Trophoblast cell (in vitro differentiated cells and primary cell): Measurements from ENCODE around the gene RBM18.

Source experiments
- DNase-seq, 2 donors: peaks; one replicate each; pipeline ENCODE4 v3.0.0-alpha.2; 2016
- H2AFZ ChIP-seq: 2 replicates; pipeline ENCODE4 v1.6.1; 2013; ENCODE audit warnings: low read length, moderate library complexity, mild to moderate bottlenecking; ENCODE audit not compliant: insufficient read depth, poor library complexity
- H2AK5ac ChIP-seq: 2 replicates; pipeline ENCODE4 v1.6.1; 2013; ENCODE audit warnings: mild to moderate bottlenecking, low read length
- H2BK120ac ChIP-seq: 2 replicates; pipeline ENCODE4 v1.6.1; 2013; ENCODE audit warnings: low read length, mild to moderate bottlenecking, moderate library complexity; ENCODE audit not compliant: insufficient read depth, poor library complexity
- H2BK12ac ChIP-seq: 2 replicates; pipeline ENCODE4 v1.6.1; 2013; ENCODE audit warnings: mild to moderate bottlenecking, low read length, moderate library complexity
- H2BK5ac ChIP-seq: 2 replicates; pipeline ENCODE4 v1.6.1; 2013; ENCODE audit warnings: low read length, low read depth, moderate library complexity, mild to moderate bottlenecking; ENCODE audit not compliant: poor library complexity
- H3K14ac ChIP-seq: 2 replicates; pipeline ENCODE4 v1.6.1; 2013; ENCODE audit warnings: mild to moderate bottlenecking, low read length
- H3K18ac ChIP-seq: 2 replicates; pipeline ENCODE4 v1.6.1; 2013; ENCODE audit warnings: mild to moderate bottlenecking, low read length
- H3K23ac ChIP-seq: 2 replicates; pipeline ENCODE4 v1.6.1; 2013; ENCODE audit warnings: low read length
- H3K27ac ChIP-seq: 2 replicates; pipeline ENCODE4 v1.5.1; 2013; ENCODE audit warnings: low read depth, mild to moderate bottlenecking, inconsistent platforms, low read length, moderate library complexity
- H3K27me3 ChIP-seq: 2 replicates; pipeline ENCODE4 v1.6.1; 2013; ENCODE audit warnings: inconsistent platforms, mild to moderate bottlenecking, low read length, moderate library complexity; ENCODE audit not compliant: insufficient read depth
- H3K36me3 ChIP-seq, 2 experiments: 1 replicate in 1 of 2; 2 replicates in 1 of 2; pipeline ENCODE4 v1.6.1; 2013; ENCODE audit warnings: low read length in 2 of 2, mild to moderate bottlenecking in 2 of 2, moderate library complexity in 1 of 2; ENCODE audit not compliant: insufficient read depth in 2 of 2, control insufficient read depth in 1 of 2
- H3K4ac ChIP-seq: 2 replicates; pipeline ENCODE4 v1.6.1; 2013; ENCODE audit warnings: low read depth, mild to moderate bottlenecking, low read length, moderate library complexity
- H3K4me1 ChIP-seq, 2 experiments: 1 replicate in 1 of 2; 2 replicates in 1 of 2; pipeline ENCODE4 v1.6.1; 2013; ENCODE audit warnings: low read length in 2 of 2, mild to moderate bottlenecking in 2 of 2, moderate library complexity in 1 of 2; ENCODE audit not compliant: insufficient read depth in 2 of 2, control insufficient read depth in 1 of 2
- H3K4me2 ChIP-seq: 2 replicates; pipeline ENCODE4 v1.6.1; 2013; ENCODE audit warnings: inconsistent platforms, mild to moderate bottlenecking, low read length, moderate library complexity
- H3K4me3 ChIP-seq: 2 replicates; pipeline ENCODE4 v1.5.1; 2013; ENCODE audit warnings: mild to moderate bottlenecking, low read depth, low read length, inconsistent platforms
- H3K79me1 ChIP-seq: one replicate; pipeline ENCODE4 v1.6.1; 2013; ENCODE audit warnings: low read length
- H3K79me2 ChIP-seq: 2 replicates; pipeline ENCODE4 v1.6.1; 2013; ENCODE audit warnings: low read length, mild to moderate bottlenecking; ENCODE audit not compliant: control insufficient read depth, insufficient read depth, poor library complexity
- H3K9ac ChIP-seq: 2 replicates; pipeline ENCODE4 v1.6.1; 2013; ENCODE audit warnings: mild to moderate bottlenecking, low read length
- H3K9me3 ChIP-seq: 2 replicates; pipeline ENCODE4 v1.6.1; 2013; ENCODE audit warnings: low read depth, mild to moderate bottlenecking, control low read depth, inconsistent platforms, low read length; ENCODE audit not compliant: insufficient read depth
- H4K12ac ChIP-seq: 2 replicates; pipeline ENCODE4 v1.6.1; 2013; ENCODE audit warnings: low read depth, mild to moderate bottlenecking, low read length, moderate library complexity
- H4K8ac ChIP-seq: 2 replicates; pipeline ENCODE4 v1.6.1; 2013; ENCODE audit warnings: low read depth, mild to moderate bottlenecking, low read length, moderate library complexity
- H4K91ac ChIP-seq: one replicate; pipeline ENCODE4 v1.6.1; 2013; ENCODE audit warnings: low read depth, mild to moderate bottlenecking, low read length, moderate library complexity
- WGBS: extraction: QIAGEN DNeasy Blood & Tissue Kit; methylation state at CpG from one replicate; pipeline ENCODE4 v1.1.7; 2013; ENCODE audit warnings: missing lambda C conversion rate; ENCODE audit not compliant: insufficient read length, insufficient coverage; ENCODE audit errors: extremely low coverage; 5-methylcytosine and 5-hydroxymethylcytosine counted together

RBM18 gene

GRCh38 chr9:122265149-122265915 is 692 bp upstream of the RBM18 start:
- H4K8ac ChIP-seq: peak overlapping the region; percentile 89
- H3K23ac ChIP-seq: no peak overlapping the region
- peak overlapping the region; percentile 20 for H3K4ac ChIP-seq
- peak; percentile 40 to 62 for DNase-seq
- peak overlapping the region; percentile 86 for H2AFZ ChIP-seq
- peaks cover 0 to 2% of the 10 kb centered on the region in 2 experiments for H3K36me3 ChIP-seq
- peaks cover 10% of the 10 kb centered on the region for H3K79me1 ChIP-seq
- H3K14ac ChIP-seq: no peak overlapping the region
- peak overlapping the region; percentile 90 for H3K27ac ChIP-seq
- H3K4me1 ChIP-seq: no peaks in the 10 kb centered on the region
- no peaks in the 10 kb centered on the region for H3K27me3 ChIP-seq
- no peak overlapping the region for H3K18ac ChIP-seq
- H2BK120ac ChIP-seq: no peak overlapping the region
- H3K4me2 ChIP-seq: peak overlapping the region; percentile 82
- no peak overlapping the region for H2BK5ac ChIP-seq
- H3K4me3 ChIP-seq: peak overlapping the region; percentile 80
- no peak overlapping the region for H2BK12ac ChIP-seq
- peak overlapping the region; percentile 86 for H3K9ac ChIP-seq
- H4K12ac ChIP-seq: peak overlapping the region; percentile 83
- no peaks in the 10 kb centered on the region for H3K9me3 ChIP-seq
- H4K91ac ChIP-seq: peak overlapping the region; percentile 63
- no peak overlapping the region for H2AK5ac ChIP-seq
- no CpG with 5 or more reads among the region's 17 CpGs for WGBS
- peaks cover 3% of the 10 kb centered on the region for H3K79me2 ChIP-seq

- Histone ChIP-seq H3K23ac (no peak overlapping the region), H3K9me3 (no peaks in the 10 kb centered on the region), H3K14ac (no peak overlapping the region), H4K12ac (no peak overlapping the region), H4K91ac (peak overlapping the region; percentile 39), H3K79me2 (peaks cover 3% of the 10 kb centered on the region), H3K4me3 (peak overlapping the region; percentile 80), H3K27me3 (no peaks in the 10 kb centered on the region), H3K27ac (no peak overlapping the region), H3K9ac (peak overlapping the region; percentile 84), H4K8ac (peak overlapping the region; percentile 58), H3K4ac (peak overlapping the region; percentile 56), H3K18ac (no peak overlapping the region), H3K36me3 (peaks cover 5% of the 10 kb centered on the region in 2 experiments), H3K79me1 (peaks cover 10% of the 10 kb centered on the region), H2AK5ac (no peak overlapping the region), H3K4me1 (no peaks in the 10 kb centered on the region), H2BK5ac (no peak overlapping the region), H2BK120ac (no peak overlapping the region), H2BK12ac (no peak overlapping the region), H3K4me2 (peak overlapping the region; percentile 82), H2AFZ (no peak overlapping the region)
- no CpG with 5 or more reads among the region's 13 CpGs for WGBS
- peak in 1 of 2 donors; percentile 10 for DNase-seq
Observed at GRCh38 chr9:122263699-122264349, 816 bp downstream of the RBM18 start.

- H3K9ac ChIP-seq: no peak overlapping the region
- WGBS: no CpG with 5 or more reads among the region's 1 CpG
- H2BK12ac ChIP-seq: no peak overlapping the region
- H3K79me2 ChIP-seq: peaks cover 3% of the 10 kb centered on the region
- H2BK5ac ChIP-seq: no peak overlapping the region
- H3K27me3 ChIP-seq: no peaks in the 10 kb centered on the region
- no peak overlapping the region for H3K4me2 ChIP-seq
- peaks cover 10% of the 10 kb centered on the region for H3K79me1 ChIP-seq
- no peak overlapping the region for H4K8ac ChIP-seq
- no peak overlapping the region for H2AK5ac ChIP-seq
- no peak overlapping the region for H2BK120ac ChIP-seq
- H3K36me3 ChIP-seq: peaks cover 5 to 9% of the 10 kb centered on the region in 2 experiments
- no peak overlapping the region for H3K23ac ChIP-seq
- no peak overlapping the region for H4K12ac ChIP-seq
- no peak overlapping the region for H3K4ac ChIP-seq
- H3K18ac ChIP-seq: no peak overlapping the region
- no peaks in the 10 kb centered on the region for H3K4me1 ChIP-seq
- no peak for DNase-seq
- H3K14ac ChIP-seq: no peak overlapping the region
- H4K91ac ChIP-seq: no peak overlapping the region
- no peaks in the 10 kb centered on the region for H3K9me3 ChIP-seq
- H3K4me3 ChIP-seq: no peak overlapping the region
- no peak overlapping the region for H3K27ac ChIP-seq
- H2AFZ ChIP-seq: no peak overlapping the region
Observed at GRCh38 chr9:122262073-122262472, 2.6 kb downstream of the RBM18 start.

GRCh38 chr9:122261469-122261881 is 3.2 kb downstream of the RBM18 start:
- Histone ChIP-seq H3K9me3 (no peaks in the 10 kb centered on the region), H3K18ac (no peak overlapping the region), H4K91ac (no peak overlapping the region), H2AK5ac (no peak overlapping the region), H3K27me3 (no peaks in the 10 kb centered on the region), H3K4me3 (no peak overlapping the region), H3K4me2 (no peak overlapping the region), H3K36me3 (peaks cover 5 to 9% of the 10 kb centered on the region in 2 experiments), H3K4me1 (no peaks in the 10 kb centered on the region), H3K23ac (no peak overlapping the region), H3K4ac (no peak overlapping the region), H2BK5ac (no peak overlapping the region), H3K14ac (no peak overlapping the region), H4K12ac (no peak overlapping the region), H2AFZ (no peak overlapping the region), H3K79me1 (peaks cover 10% of the 10 kb centered on the region), H2BK12ac (no peak overlapping the region), H3K27ac (no peak overlapping the region), H3K9ac (no peak overlapping the region), H4K8ac (no peak overlapping the region), H2BK120ac (no peak overlapping the region), H3K79me2 (peaks cover 3% of the 10 kb centered on the region)
- no peak for DNase-seq
- WGBS: no CpG with 5 or more reads among the region's 1 CpG
